ENCODE results near the gene WDR37. TPM values are rescaled to one million over a fixed set of nuclear protein-coding genes. Genes with fewer than 3 reads are reported as not detected.
"Not testable (repeated sequence)": the region's sequence is repeated elsewhere in the genome, so short reads cannot be mapped to it uniquely, and the experiment has no call there.

The WDR37 gene
- total and polyA plus RNA-seq, 2 donors: 8.9 to 12.2 TPM

- Histone ChIP-seq H3K4me1 (ENCODE audit: insufficient read depth) (no peaks in the 10 kb centered on the region), H3K4me3 (ENCODE audit: low read depth, low read length) (no peak overlapping the region), H3K27ac (ENCODE audit: low read depth) (no peak overlapping the region), H3K36me3 (ENCODE audit: insufficient read depth) (no peaks in the 10 kb centered on the region)
- DNase-seq (ENCODE audit: extremely low spot score): no peak
- WGBS: 94% methylated on average over 6 of the region's 6 CpGs
Measured at GRCh38 chr10:1153251-1153763, 97.1 kb downstream of the WDR37 start.

DNA sequence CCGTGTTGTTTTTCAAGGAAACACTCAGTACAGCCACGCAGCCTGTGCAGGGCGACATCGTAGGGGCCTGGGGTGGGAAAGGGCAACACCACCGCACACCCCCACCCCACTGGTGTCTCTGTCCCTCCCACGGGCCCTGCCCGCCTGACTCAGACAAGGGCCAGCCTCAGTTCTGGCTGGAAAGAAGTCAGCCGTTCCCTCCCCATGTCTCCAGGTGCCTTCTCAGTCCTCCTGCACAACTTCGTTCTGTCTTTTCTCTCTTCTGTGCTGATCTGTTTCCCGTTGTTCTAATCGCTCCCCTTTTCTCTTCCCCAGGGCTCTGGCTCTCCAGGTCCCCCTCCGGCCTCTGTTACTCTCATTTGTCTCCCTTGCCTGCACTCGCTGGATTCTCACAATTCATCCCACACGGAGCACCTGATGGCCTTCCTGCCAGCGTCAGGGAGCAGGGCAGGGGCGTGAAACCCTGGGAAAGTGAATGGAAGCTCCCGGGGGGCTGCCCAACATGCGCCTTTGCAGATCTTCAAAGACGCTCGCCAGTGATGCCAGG lies 97.7 kb downstream of the WDR37 start:
- Histone ChIP-seq H3K4me1 (ENCODE audit: insufficient read depth) (no peaks in the 10 kb centered on the region), H3K36me3 (ENCODE audit: insufficient read depth) (no peaks in the 10 kb centered on the region), H3K27ac (ENCODE audit: low read depth) (no peak overlapping the region), H3K4me3 (ENCODE audit: low read depth, low read length) (no peak overlapping the region)
- no peak for DNase-seq (ENCODE audit: extremely low spot score)
- 79% methylated on average over 20 of the region's 20 CpGs for WGBS

DNA sequence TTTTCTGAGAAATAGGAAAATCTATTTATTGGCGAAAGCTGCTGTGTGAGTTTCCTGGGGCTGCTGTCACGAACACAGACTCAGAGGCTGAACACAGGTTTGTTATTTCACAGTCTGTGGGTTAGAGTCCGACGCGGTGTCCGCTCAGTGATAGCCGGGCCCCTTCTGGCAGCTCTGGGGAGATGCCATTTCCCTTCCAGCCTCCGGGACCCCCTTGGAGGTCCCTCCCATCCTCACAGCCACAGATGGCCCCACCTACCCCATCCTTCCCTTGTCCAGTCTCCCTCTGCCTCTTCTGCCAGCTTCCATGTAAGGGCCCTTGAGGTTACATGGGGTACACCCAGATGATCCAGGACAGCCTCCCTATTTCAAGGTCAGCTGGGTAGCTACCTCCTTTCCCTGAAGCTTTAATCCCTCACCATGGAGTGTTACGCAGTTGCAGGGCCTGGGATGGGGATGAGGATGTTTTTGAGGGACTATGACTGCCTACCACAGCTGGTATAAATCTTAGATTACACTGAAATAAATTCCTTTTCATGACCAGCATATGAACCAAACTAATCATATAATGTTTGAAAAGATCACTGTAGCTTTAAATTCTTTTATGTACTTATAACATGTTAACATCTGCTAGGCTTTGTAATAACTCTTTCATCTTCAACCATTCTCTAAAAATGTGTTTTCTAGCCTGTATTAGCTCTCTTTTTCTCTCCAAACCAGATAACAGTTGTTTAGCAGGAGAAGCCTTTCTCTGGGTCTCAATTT lies 98.5 kb downstream of the WDR37 start:
- WGBS: 49% methylated on average over 9 of the region's 9 CpGs

DNA sequence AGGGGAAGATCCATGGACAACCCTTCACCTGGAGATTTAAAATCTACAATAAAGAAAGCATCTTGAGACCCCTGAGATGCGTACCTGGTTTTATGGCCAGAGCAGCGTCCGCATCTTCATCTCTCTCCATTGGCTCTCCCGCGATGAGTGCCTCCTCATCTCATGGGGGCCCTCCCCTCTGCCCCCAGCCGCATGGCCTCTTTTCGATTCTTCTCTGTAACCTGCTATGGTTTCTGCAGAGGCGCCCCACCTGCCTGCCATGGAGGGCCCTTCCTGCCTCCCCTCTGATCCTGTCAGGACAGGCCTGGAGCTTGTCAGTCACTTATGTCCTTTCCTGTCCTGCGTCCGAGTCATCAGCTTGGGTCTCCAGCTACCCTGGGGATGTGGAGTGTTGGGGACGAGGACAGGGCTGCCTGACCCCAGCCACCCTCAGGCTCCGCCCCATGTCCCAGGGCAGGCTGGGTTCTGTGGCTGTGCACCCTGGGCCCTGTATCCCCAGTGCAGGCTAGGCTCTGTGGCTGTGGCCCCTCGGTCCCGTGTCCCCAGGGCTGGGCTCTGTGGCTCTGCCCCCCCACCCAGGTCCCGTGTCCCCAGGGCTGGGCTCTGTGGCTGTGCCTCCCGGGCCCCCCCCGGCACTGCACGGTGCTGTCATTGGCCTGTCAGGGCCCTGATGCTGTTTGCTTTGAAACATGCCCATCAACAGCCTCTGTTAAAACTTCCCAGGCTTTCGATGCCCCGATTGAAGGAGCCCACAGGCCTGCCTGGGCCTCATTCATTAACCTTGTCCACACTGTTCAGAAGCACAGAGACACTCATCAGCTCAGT lies 99.8 kb downstream of the WDR37 start:
- Histone ChIP-seq H3K36me3 (ENCODE audit: insufficient read depth) (no peaks in the 10 kb centered on the region), H3K4me3 (ENCODE audit: low read depth, low read length) (no peak overlapping the region), H3K27ac (ENCODE audit: low read depth) (no peak overlapping the region), H3K4me1 (ENCODE audit: insufficient read depth) (no peaks in the 10 kb centered on the region)
- DNase-seq (ENCODE audit: extremely low spot score): no peak
- 87% methylated on average over 20 of the region's 20 CpGs for WGBS

More for the DNA sequence above, 98.5 kb downstream of the WDR37 start:
- Histone ChIP-seq H3K4me3 (ENCODE audit: low read depth, low read length) (no peak overlapping the region), H3K27ac (ENCODE audit: low read depth) (no peak overlapping the region), H3K36me3 (ENCODE audit: insufficient read depth) (no peaks in the 10 kb centered on the region), H3K4me1 (ENCODE audit: insufficient read depth) (no peaks in the 10 kb centered on the region)
- DNase-seq (ENCODE audit: extremely low spot score): no peak

GRCh38 chr10:1156616-1156886 lies 100.4 kb downstream of the WDR37 start:
- Histone ChIP-seq H3K4me1 (ENCODE audit: insufficient read depth) (no peaks in the 10 kb centered on the region), H3K27ac (ENCODE audit: low read depth) (no peak overlapping the region), H3K36me3 (ENCODE audit: insufficient read depth) (no peaks in the 10 kb centered on the region), H3K4me3 (ENCODE audit: low read depth, low read length) (no peak overlapping the region)
- WGBS: 85% methylated on average over 8 of the region's 8 CpGs
- DNase-seq (ENCODE audit: extremely low spot score): no peak

DNA sequence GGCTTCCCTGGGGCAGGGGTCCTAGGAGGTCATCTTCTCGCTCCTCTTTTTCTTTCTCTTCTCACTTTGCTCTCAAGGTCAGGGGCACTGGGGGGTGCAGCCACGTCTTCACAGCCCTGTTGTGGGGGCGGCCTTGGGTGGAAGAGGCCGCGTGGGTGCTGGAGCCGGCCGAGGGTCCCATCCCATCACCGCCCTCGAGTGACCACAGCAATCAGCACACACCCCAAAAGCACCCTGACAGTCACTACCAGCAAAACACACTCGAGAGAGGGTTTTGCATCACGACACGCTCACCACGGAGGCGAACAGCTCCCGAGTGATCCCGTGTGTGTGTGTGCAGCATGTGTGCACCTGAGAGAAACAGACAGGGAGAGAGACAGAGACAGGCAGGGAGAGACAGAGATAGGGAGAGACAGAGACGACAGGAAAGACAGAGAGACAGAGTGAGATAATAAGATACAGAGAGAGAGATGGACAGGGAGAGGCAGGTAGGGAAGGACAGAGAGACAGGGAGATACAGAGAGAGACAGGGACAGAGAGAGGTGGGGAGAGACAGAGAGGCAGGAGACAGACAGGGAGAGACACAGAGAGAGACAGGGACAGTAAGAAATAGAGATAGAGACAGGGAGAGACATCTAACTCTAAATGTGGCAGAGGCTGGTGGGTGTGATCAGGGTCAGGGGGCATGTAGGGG lies 100.9 kb downstream of the WDR37 start:
- WGBS: 90% methylated on average over 17 of the region's 17 CpGs
- no peaks in the 10 kb centered on the region for H3K4me1 ChIP-seq (ENCODE audit: insufficient read depth)
- no peaks in the 10 kb centered on the region for H3K36me3 ChIP-seq (ENCODE audit: insufficient read depth)
- no peak for DNase-seq (ENCODE audit: extremely low spot score)
- no peak overlapping the region for H3K27ac ChIP-seq (ENCODE audit: low read depth)
- H3K4me3 ChIP-seq (ENCODE audit: low read depth, low read length): no peak overlapping the region

DNA sequence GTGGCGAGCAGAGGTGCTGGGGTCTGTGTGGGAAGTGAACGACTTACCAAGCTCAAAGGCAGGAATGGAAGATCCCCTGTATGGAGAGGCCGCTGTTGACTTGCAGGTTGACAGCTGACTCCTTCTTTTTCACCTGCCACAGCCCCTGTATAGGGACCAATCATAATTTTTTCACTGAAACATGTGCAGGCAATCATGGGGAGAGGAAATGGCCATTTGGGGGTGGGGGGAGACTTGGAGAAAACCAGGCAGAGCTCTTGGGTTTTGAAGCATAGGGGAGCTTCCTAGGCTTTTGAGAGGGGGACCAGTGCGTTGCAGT lies 101.4 kb downstream of the WDR37 start:
- Histone ChIP-seq H3K36me3 (ENCODE audit: insufficient read depth) (no peaks in the 10 kb centered on the region), H3K4me1 (ENCODE audit: insufficient read depth) (no peaks in the 10 kb centered on the region), H3K4me3 (ENCODE audit: low read depth, low read length) (no peak overlapping the region), H3K27ac (ENCODE audit: low read depth) (no peak overlapping the region)
- 85% methylated on average over 4 of the region's 4 CpGs for WGBS
- no peak for DNase-seq (ENCODE audit: extremely low spot score)

GRCh38 chr10:1158066-1158465 lies 101.9 kb downstream of the WDR37 start:
- no peak overlapping the region for H3K27ac ChIP-seq (ENCODE audit: low read depth)
- no peaks in the 10 kb centered on the region for H3K36me3 ChIP-seq (ENCODE audit: insufficient read depth)
- no peaks in the 10 kb centered on the region for H3K4me1 ChIP-seq (ENCODE audit: insufficient read depth)
- 89% methylated on average over 12 of the region's 12 CpGs for WGBS
- no peak overlapping the region for H3K4me3 ChIP-seq (ENCODE audit: low read depth, low read length)
- DNase-seq (ENCODE audit: extremely low spot score): no peak

GRCh38 chr10:1158536-1158935 lies 102.4 kb downstream of the WDR37 start:
- 96% methylated on average over 10 of the region's 10 CpGs for WGBS
- DNase-seq (ENCODE audit: extremely low spot score); H3K27ac ChIP-seq (ENCODE audit: low read depth); H3K4me3 ChIP-seq (ENCODE audit: low read depth, low read length); H3K36me3 ChIP-seq (ENCODE audit: insufficient read depth); H3K4me1 ChIP-seq (ENCODE audit: insufficient read depth): not testable (repeated sequence)

DNA sequence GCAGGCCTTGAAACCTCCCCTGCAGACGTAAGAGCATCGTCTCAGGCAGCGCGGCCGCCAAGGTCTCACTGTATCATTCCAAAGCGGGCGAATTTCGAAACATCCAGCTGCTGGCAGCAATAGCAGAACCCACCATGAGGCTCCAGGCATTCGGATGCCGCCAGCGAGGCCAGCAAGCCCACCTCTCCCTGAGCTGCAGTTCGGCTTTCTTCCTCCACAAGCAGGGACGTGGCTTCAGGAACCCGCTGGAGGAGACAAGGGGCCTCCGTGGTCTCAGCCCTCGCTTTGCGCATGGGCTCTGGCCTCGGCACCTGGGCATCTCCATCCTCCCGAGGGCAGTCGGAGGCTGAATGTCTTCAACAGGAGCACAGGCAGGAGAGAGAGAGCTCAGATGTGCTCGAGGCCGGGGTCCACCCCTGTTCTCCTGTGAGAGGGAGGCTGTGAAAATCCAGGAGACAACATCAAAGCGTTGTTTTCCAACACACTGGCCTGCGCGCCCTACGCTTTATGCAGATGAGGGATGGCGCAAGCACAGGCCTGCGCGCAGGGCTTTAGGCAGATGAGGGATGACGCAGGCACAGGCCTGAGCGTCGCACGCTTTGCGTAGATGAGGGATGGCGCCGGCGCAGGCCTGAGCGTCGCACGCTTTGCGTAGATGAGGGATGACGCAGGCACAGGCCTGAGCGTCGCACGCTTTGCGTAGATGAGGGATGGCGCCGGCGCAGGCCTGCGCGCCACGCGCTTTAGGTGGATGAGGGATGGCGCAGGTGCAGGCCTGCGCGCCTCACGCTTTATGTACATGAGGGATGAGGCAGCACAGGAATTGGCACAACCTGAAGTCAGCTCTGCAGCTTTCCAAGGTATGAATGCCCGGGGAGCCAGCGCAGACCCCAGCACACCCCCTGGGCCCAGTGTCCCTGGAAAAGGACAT lies 103.2 kb downstream of the WDR37 start:
- no peaks in the 10 kb centered on the region for H3K36me3 ChIP-seq (ENCODE audit: insufficient read depth)
- no peak overlapping the region for H3K27ac ChIP-seq (ENCODE audit: low read depth)
- no peak overlapping the region for H3K4me3 ChIP-seq (ENCODE audit: low read depth, low read length)
- no peaks in the 10 kb centered on the region for H3K4me1 ChIP-seq (ENCODE audit: insufficient read depth)
- no peak for DNase-seq (ENCODE audit: extremely low spot score)
- WGBS: 92% methylated on average over 59 of the region's 59 CpGs

DNA sequence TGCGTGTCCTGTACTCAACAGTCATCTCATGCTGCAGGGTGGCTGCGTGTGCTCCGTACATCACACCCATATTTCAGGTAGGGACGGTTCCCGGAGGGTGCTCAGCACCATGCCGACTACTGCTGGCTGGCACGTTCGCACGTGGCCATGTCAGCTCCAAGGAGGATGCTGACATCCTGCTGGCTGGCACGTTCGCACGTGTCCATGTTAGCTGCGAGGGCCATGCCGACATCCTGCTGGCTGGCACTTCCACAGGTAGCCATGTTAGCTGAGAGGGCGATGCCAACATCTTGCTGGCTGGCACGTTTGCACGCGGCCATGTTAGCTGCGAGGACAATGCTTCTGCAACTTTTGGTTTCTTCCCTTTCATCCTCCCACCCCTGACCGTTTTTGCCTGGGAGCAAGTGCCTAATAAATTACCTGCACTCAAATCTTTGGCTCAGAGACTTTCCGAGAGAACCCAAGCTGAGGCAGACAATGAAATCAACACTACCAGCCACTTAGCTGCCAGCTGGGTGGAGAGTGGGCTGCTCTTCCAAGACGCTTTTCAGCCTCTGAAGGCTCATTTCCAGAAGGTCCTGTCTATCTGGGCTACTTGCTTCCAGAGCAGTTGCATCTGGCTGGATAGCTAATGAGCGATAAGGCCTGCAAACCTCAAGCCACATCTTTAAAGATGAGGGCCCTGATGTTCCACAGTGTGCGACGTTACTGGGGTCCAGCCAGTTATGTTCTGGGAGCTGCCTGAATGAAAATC lies 104.6 kb downstream of the WDR37 start:
- H3K36me3 ChIP-seq (ENCODE audit: insufficient read depth): no peaks in the 10 kb centered on the region
- DNase-seq (ENCODE audit: extremely low spot score): no peak
- WGBS: 85% methylated on average over 25 of the region's 25 CpGs
- H3K4me1 ChIP-seq (ENCODE audit: insufficient read depth): no peaks in the 10 kb centered on the region
- no peak overlapping the region for H3K4me3 ChIP-seq (ENCODE audit: low read depth, low read length)
- no peak overlapping the region for H3K27ac ChIP-seq (ENCODE audit: low read depth)

DNA sequence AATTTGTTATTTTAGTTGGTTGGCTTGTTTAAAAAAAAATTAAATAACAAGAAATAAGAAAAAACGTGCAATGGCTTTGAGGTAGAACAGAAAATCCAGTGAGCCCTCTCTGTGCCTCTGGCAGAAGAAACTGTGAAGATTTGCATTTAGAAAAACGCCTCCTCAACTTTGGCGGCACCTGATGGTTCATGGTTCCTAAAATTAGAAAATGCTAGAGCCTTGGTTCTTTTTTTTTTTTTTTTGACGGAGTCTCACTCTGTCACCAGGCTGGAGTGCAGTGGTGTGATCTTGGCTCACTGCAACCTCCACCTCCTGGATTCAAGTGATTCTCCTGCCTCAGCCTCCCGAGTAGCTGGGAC lies 105.1 kb downstream of the WDR37 start:
- 78% methylated on average over 5 of the region's 5 CpGs for WGBS
- DNase-seq (ENCODE audit: extremely low spot score); H3K4me3 ChIP-seq (ENCODE audit: low read depth, low read length); H3K27ac ChIP-seq (ENCODE audit: low read depth); H3K4me1 ChIP-seq (ENCODE audit: insufficient read depth); H3K36me3 ChIP-seq (ENCODE audit: insufficient read depth): not testable (repeated sequence)
